ENCODE measurements around the gene ECE1.
"Not testable (repeated sequence)": the region's sequence is repeated elsewhere in the genome, so short reads cannot be mapped to it uniquely, and the experiment has no call there.

ECE1 gene

GRCh38 chr1:21185221-21185731 lies 105.0 kb downstream of the ECE1 start:
- POLR2A ChIA-PET: no interaction called here
- CTCF ChIA-PET: interaction anchor here (0.6 to 1.4 kb wide), 4 partner anchors 9 to 437 kb away, joined by 3 to 7 read pairs (median 4); no protein-coding TSS in a partner anchor
- TF ChIP-seq SUZ12 (IDR thresholded peaks at IDR 0.05) (no peak), ELF4 (IDR thresholded peaks at IDR 0.05) (no peak), LEF1 (IDR thresholded peaks at IDR 0.05; ENCODE audit: borderline replicate concordance) (no peak), FOXA1 (IDR thresholded peaks at IDR 0.05) (no peak), PKNOX1 (IDR thresholded peaks at IDR 0.05) (no peak), TARDBP (IDR thresholded peaks at IDR 0.05) (no peak), BHLHE40 (IDR thresholded peaks at IDR 0.05; ENCODE audit: borderline replicate concordance) (no peak), SP1 (IDR thresholded peaks at IDR 0.05) (no peak), CTBP1 (IDR thresholded peaks at IDR 0.05; ENCODE audit: borderline replicate concordance) (no peak), L3MBTL2 (conservative IDR thresholded peaks at IDR 0.05) (no peak), FOXM1 (IDR thresholded peaks at IDR 0.05; ENCODE audit: borderline replicate concordance) (no peak), NFRKB (IDR thresholded peaks at IDR 0.05) (no peak), ZNF384 (IDR thresholded peaks at IDR 0.05) (no peak), ARNT (IDR thresholded peaks at IDR 0.05) (no peak), FOXK2 (IDR thresholded peaks at IDR 0.05) (no peak)
- DNase-seq (ENCODE audit: extremely low spot score): no peak

GRCh38 chr1:21184276-21184675 lies 106.0 kb downstream of the ECE1 start:
- no peak for DNase-seq (ENCODE audit: extremely low spot score)
- POLR2A ChIA-PET: no interaction called here
- CTCF ChIA-PET: interaction anchor here (1.4 kb wide), 2 partner anchors 8 to 10 kb away, joined by 3 to 7 read pairs; no protein-coding TSS in a partner anchor
- no peak for TF ChIP-seq SP1 (IDR thresholded peaks at IDR 0.05)
- TF ChIP-seq ARNT (IDR thresholded peaks at IDR 0.05): no peak
- no peak for TF ChIP-seq ELF4 (IDR thresholded peaks at IDR 0.05)
- TF ChIP-seq HDGF (IDR thresholded peaks at IDR 0.05; ENCODE audit: borderline replicate concordance): no peak

GRCh38 chr1:21182181-21182731 lies 108.0 kb downstream of the ECE1 start:
- POLR2A ChIA-PET: no interaction called here
- TF ChIP-seq LEF1 (IDR thresholded peaks at IDR 0.05; ENCODE audit: borderline replicate concordance): no peak
- TF ChIP-seq L3MBTL2 (conservative IDR thresholded peaks at IDR 0.05): no peak
- no peak for TF ChIP-seq SP1 (IDR thresholded peaks at IDR 0.05)
- no peak for TF ChIP-seq HDGF (IDR thresholded peaks at IDR 0.05; ENCODE audit: borderline replicate concordance)
- TF ChIP-seq ELF4 (IDR thresholded peaks at IDR 0.05): no peak
- no peak for TF ChIP-seq FOXA1 (IDR thresholded peaks at IDR 0.05)
- TF ChIP-seq FOXM1 (IDR thresholded peaks at IDR 0.05; ENCODE audit: borderline replicate concordance): no peak
- no peak for TF ChIP-seq BHLHE40 (IDR thresholded peaks at IDR 0.05; ENCODE audit: borderline replicate concordance)
- CTCF ChIA-PET: no interaction called here
- DNase-seq (ENCODE audit: extremely low spot score): no peak

GRCh38 chr1:21178271-21178670 lies 112.0 kb downstream of the ECE1 start:
- not testable (repeated sequence) for DNase-seq (ENCODE audit: extremely low spot score)
- CTCF ChIA-PET: interaction anchor here (1.2 kb wide), 1 partner anchor 40 kb away, joined by 3 read pairs; no protein-coding TSS in a partner anchor
- POLR2A ChIA-PET: interaction anchor here (0.7 to 1.1 kb wide), 2 partner anchors 9 to 392 kb away, joined by 3 read pairs; no protein-coding TSS in a partner anchor

GRCh38 chr1:21176586-21177555 lies 113.4 kb downstream of the ECE1 start, which contains the start of gene EIF4G3:
Gene EIF4G3, minus strand, starts transcription at chr1:21176897. Its CDS starts 174,155 bp downstream, at chr1:21002742.
- DNase-seq (ENCODE audit: extremely low spot score): peak; percentile 98
- CTCF ChIA-PET: interaction anchor here (0.6 kb wide), 1 partner anchor 14 kb away, joined by 3 read pairs; no protein-coding TSS in a partner anchor
- TF ChIP-seq L3MBTL2 (conservative IDR thresholded peaks at IDR 0.05) (peak; percentile 96), FOXA1 (IDR thresholded peaks at IDR 0.05) (no peak), ELF4 (IDR thresholded peaks at IDR 0.05) (peak; percentile 54; the same call in 1 of the 2 replicates)
- POLR2A ChIA-PET: no interaction called here

GRCh38 chr1:21175670-21176581 lies 114.3 kb downstream of the ECE1 start:
- POLR2A ChIA-PET: interaction anchor here (1.0 kb wide), 1 partner anchor 23 kb away, joined by 4 read pairs; no protein-coding TSS in a partner anchor
- CTCF ChIA-PET: no interaction called here
- DNase-seq (ENCODE audit: extremely low spot score): no peak
- no peak for TF ChIP-seq L3MBTL2 (conservative IDR thresholded peaks at IDR 0.05)
- no peak for TF ChIP-seq BHLHE40 (IDR thresholded peaks at IDR 0.05; ENCODE audit: borderline replicate concordance)
- no peak for TF ChIP-seq ELF4 (IDR thresholded peaks at IDR 0.05)
- TF ChIP-seq ARNT (IDR thresholded peaks at IDR 0.05): no peak
- TF ChIP-seq SP1 (IDR thresholded peaks at IDR 0.05): no peak

GRCh38 chr1:21175324-21175669 lies 115.0 kb downstream of the ECE1 start:
- TF ChIP-seq L3MBTL2 (conservative IDR thresholded peaks at IDR 0.05) (no peak), FOXM1 (IDR thresholded peaks at IDR 0.05; ENCODE audit: borderline replicate concordance) (no peak), LEF1 (IDR thresholded peaks at IDR 0.05; ENCODE audit: borderline replicate concordance) (no peak), SUZ12 (IDR thresholded peaks at IDR 0.05) (no peak), ARNT (IDR thresholded peaks at IDR 0.05) (no peak), ZNF384 (IDR thresholded peaks at IDR 0.05) (no peak), SP1 (IDR thresholded peaks at IDR 0.05) (no peak), NFRKB (IDR thresholded peaks at IDR 0.05) (no peak), CTBP1 (IDR thresholded peaks at IDR 0.05; ENCODE audit: borderline replicate concordance) (no peak), TARDBP (IDR thresholded peaks at IDR 0.05) (no peak), FOXK2 (IDR thresholded peaks at IDR 0.05) (no peak), FOXA1 (IDR thresholded peaks at IDR 0.05) (no peak), PKNOX1 (IDR thresholded peaks at IDR 0.05) (no peak), HDGF (IDR thresholded peaks at IDR 0.05; ENCODE audit: borderline replicate concordance) (no peak), BHLHE40 (IDR thresholded peaks at IDR 0.05; ENCODE audit: borderline replicate concordance) (no peak), ELF4 (IDR thresholded peaks at IDR 0.05) (no peak)
- DNase-seq (ENCODE audit: extremely low spot score): no peak
- ChIA-PET POLR2A (interaction anchor here (1.0 kb wide), 1 partner anchor 22 kb away, joined by 4 read pairs; no protein-coding TSS in a partner anchor), CTCF (no interaction called here)

Data from HEK293T (cell line).